Mucosa of descending colon (tissue), 3 donors: Measurements from ENCODE around the gene ADGRF4. TPM values are rescaled to one million over a fixed set of nuclear protein-coding genes. Genes with fewer than 3 reads are reported as not detected.

Experiments
- ATAC-seq: fragments of 200-7000 bp; cut with Tn5 transposase; one replicate; pipeline ENCODE4 v1.9.1; 2020; ENCODE audit warnings: mild to moderate bottlenecking, moderate library complexity
- DNase-seq, 3 donors: peaks; one replicate each; pipeline ENCODE4 v3.0.0-alpha.2; 2020
- H3K36me3 ChIP-seq: fragments of 200-600 bp; one replicate; pipeline ENCODE4 v1.8.0; 2021; ENCODE audit warnings: low read depth, mild to moderate bottlenecking
- H3K4me1 ChIP-seq: fragments of 200-600 bp; one replicate; pipeline ENCODE4 v1.8.0; 2021; ENCODE audit warnings: low read depth, mild to moderate bottlenecking
- H3K4me3 ChIP-seq: fragments of 200-600 bp; one replicate; pipeline ENCODE4 v1.8.0; 2021; ENCODE audit warnings: mild to moderate bottlenecking
- H3K9me3 ChIP-seq: fragments of 200-600 bp; one replicate; pipeline ENCODE4 v1.8.0; 2021; ENCODE audit warnings: mild to moderate bottlenecking
- intact Hi-C, 2 donors: fragments of 100-400 bp; cut with DNase I in 1 of 2; cut with micrococcal nuclease in 1 of 2; formaldehyde crosslinking; loops; one replicate each; pipeline versions ENCODE4 v1.11.0 to v1.11.1; 2022; cut with DNase I, micrococcal nuclease
- total RNA-seq, 3 donors: library from RNA; stranded (reverse); fragmentation: NEBNext Ultra II Directional in 2 of 3; extraction: Animal tissue kit (Norgen Biotek cat#: 25700) in 2 of 3; gene quantifications; one replicate each; pipeline versions ENCODE4 v1.2.1 to v1.2.4, GENCODE V29; 2021 to 2023
- TF ChIP-seq, protein P1 (sequence below): fragments of 200-600 bp; IDR thresholded peaks from one replicate; pipeline ENCODE4 v1.8.0; 2022; ENCODE audit warnings: antibody characterized with exemption, mild to moderate bottlenecking
- donor health status: DM: no; HTN: no; CAD: no; lungs with moderate emphysema.
- donor health status: DM: no; HTN: no; CAD: no.
- donor health status: DM: no; HTN: yes; CAD: no.

The ADGRF4 gene
- total RNA-seq, 3 donors from 2014 or later = 0.79 to 3.9 (median 2.6) TPM

DNA sequence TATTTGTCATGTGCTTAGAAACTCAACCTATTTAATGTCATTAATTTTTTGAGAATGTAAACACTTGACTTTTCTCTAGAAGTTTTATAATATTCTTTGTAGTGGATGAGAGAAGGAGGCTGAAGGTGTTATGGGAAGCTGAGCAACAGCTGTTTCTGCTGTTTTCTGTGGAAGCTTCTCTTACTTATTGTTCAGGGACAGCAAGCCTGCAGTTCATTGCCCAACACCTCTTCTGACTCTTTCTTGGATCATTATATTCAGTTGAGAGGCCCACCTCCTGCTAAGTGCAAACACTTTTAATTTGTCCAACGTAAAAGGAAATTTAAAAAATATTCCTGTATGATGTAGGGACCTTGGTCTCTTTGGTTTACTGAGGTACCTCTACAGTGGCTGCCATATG, 12.0 kb upstream of the ADGRF4 start:
- Histone ChIP-seq H3K9me3 (no peaks in the 10 kb centered on the region), H3K4me3 (no peak overlapping the region), H3K4me1 (no peaks in the 10 kb centered on the region), H3K36me3 (no peaks in the 10 kb centered on the region)
- intact Hi-C loops = no loop called here
- TF ChIP-seq, protein P1, sequence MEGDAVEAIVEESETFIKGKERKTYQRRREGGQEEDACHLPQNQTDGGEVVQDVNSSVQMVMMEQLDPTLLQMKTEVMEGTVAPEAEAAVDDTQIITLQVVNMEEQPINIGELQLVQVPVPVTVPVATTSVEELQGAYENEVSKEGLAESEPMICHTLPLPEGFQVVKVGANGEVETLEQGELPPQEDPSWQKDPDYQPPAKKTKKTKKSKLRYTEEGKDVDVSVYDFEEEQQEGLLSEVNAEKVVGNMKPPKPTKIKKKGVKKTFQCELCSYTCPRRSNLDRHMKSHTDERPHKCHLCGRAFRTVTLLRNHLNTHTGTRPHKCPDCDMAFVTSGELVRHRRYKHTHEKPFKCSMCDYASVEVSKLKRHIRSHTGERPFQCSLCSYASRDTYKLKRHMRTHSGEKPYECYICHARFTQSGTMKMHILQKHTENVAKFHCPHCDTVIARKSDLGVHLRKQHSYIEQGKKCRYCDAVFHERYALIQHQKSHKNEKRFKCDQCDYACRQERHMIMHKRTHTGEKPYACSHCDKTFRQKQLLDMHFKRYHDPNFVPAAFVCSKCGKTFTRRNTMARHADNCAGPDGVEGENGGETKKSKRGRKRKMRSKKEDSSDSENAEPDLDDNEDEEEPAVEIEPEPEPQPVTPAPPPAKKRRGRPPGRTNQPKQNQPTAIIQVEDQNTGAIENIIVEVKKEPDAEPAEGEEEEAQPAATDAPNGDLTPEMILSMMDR = no peak
- ATAC-seq = no peak
- DNase-seq = no peak

DNA sequence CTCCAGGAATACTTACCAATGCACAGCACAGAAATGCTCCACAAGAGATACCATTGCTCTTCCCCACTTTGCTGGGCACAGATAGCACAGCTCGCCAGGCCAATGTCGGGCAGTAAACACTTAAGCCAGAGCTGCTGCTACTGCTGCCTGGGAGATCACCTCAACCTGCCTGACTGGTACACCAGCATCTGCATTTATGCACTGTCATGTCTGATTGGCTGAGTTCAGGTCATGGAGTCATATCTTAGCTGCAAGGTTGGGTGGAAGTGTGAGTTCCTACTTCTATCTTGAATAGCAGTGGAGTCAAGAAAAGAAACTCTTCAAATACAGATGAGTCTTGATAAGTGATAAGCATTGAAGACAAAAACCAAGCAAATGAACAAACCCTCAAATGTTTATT, 10.9 kb upstream of the ADGRF4 start:
- no peak for DNase-seq
- intact Hi-C loops = no loop called here

DNA sequence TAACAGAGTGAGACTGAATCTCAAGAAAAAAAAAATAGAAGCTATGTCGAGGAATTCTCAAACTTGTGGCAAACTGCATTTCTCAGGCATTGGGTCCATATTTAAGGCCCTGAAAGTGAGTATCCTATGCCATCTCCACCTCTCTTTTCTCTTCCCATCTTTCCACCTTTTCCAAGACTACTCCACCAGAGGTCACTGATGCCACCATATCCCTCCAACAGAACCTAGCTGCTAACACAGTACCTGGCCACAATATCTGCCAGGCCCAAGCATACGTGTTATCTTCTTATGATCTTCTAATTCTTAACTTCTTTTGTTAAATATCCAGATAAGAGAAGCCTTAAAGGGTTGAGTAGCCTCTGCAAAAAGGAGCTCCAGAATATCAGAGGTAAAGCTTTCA, 8.2 kb upstream of the ADGRF4 start:
- TF ChIP-seq, protein P1 = no peak
- no peaks in the 10 kb centered on the region for H3K4me1 ChIP-seq
- ATAC-seq (no peak), DNase-seq (no peak)
- H3K9me3 ChIP-seq = no peaks in the 10 kb centered on the region
- H3K36me3 ChIP-seq = no peaks in the 10 kb centered on the region
- intact Hi-C loops = no loop called here
- H3K4me3 ChIP-seq = no peak overlapping the region

More for the DNA sequence above, 10.9 kb upstream of the ADGRF4 start:
- no peaks in the 10 kb centered on the region for H3K36me3 ChIP-seq
- no peak for ATAC-seq
- TF ChIP-seq, protein P1 = no peak
- no peaks in the 10 kb centered on the region for H3K9me3 ChIP-seq
- H3K4me1 ChIP-seq = no peaks in the 10 kb centered on the region
- H3K4me3 ChIP-seq = no peak overlapping the region

DNA sequence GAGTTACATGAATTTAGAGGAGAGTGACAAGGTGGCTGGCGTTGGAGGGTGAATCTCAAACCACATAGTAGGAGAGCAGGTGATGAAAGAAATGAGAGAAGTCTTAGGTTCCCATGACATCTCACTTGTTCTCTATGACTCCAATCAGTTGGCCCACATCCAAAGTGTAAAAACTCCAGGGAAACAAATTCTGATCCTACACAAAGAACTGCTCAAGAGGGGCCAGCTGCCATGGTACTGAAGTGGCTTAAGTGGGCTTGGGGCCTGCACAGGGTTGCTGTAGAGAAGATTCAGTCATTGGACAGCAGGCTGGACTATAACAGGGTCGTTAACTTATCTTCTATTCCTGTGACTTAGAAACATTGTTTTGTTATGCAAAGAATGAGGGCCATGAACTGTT, 7.6 kb upstream of the ADGRF4 start:
- Histone ChIP-seq H3K36me3 (no peaks in the 10 kb centered on the region), H3K4me3 (no peak overlapping the region), H3K4me1 (no peaks in the 10 kb centered on the region), H3K9me3 (no peaks in the 10 kb centered on the region)
- DNase-seq = no peak
- intact Hi-C loops = no loop called here
- ATAC-seq = no peak
- TF ChIP-seq, protein P1 = no peak

DNA sequence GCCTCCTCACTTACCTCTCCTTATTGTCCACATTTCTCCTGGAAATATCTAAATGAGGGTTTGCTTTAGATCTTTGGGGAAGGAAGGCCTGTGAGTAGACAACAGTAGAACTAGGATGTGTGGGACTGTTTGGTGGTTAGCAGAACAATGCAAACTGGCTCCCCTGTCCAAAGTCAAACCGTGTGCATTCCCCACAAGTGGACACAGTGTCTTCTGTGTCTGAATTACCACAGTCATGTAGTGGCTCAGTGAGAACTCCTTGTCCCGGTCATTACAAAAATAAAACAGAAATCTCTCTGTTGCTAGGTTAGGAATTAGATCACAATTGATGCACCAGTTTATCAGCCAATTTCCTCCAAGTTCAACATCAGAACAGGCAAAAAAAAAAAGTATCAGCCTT, 455 bp upstream of the ADGRF4 start:
- ATAC-seq (peak; percentile 9), DNase-seq (no peak)
- TF ChIP-seq, protein P1 = no peak
- intact Hi-C loops = no loop called here
- Histone ChIP-seq H3K4me1 (peaks cover 15% of the 10 kb centered on the region), H3K9me3 (no peaks in the 10 kb centered on the region), H3K4me3 (no peak overlapping the region), H3K36me3 (no peaks in the 10 kb centered on the region)

DNA sequence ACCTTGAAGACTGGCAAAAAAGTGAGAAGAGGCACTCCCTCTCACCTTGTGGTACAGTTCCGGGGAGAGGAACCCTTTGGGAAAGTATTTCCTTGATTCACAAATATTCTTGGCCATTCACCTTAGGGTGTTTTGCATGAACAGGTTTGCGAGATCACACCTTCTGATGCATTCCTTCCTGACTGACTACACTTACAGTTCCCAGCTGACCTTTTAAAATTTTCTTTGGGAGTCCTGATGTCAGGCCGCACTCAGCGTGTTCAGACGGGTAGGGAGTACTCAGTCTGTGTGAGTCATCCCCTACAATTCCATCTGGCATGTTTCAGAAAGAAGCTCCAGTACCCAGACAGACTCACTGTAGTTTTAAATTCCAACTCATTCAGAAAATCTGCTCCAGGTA, 1.7 kb downstream of the ADGRF4 start:
- intact Hi-C loops = no loop called here
- Histone ChIP-seq H3K4me3 (no peak overlapping the region), H3K36me3 (no peaks in the 10 kb centered on the region), H3K9me3 (no peaks in the 10 kb centered on the region), H3K4me1 (peaks cover 15% of the 10 kb centered on the region)
- peak; percentile 39 for ATAC-seq
- TF ChIP-seq, protein P1 = no peak
- no peak for DNase-seq
